Mucosa of rectum (tissue), 2 donors: ENCODE measurements around the gene RALY.

ENCODE experiments used
- H3K27ac ChIP-seq, 2 donors: one replicate each; pipeline ENCODE4 v1.7.0; 2013; ENCODE audit warnings: inconsistent platforms in 2 of 2, low read depth in 2 of 2, low read length in 2 of 2
- H3K27me3 ChIP-seq, 2 donors: one replicate each; pipeline ENCODE4 v1.7.0; 2013; ENCODE audit warnings: low read length in 2 of 2; ENCODE audit not compliant: control insufficient read depth in 2 of 2, insufficient read depth in 2 of 2
- H3K36me3 ChIP-seq, 2 donors: one replicate each; pipeline ENCODE4 v1.7.0; 2013; ENCODE audit warnings: low read length in 2 of 2; ENCODE audit not compliant: control insufficient read depth in 2 of 2, insufficient read depth in 2 of 2
- H3K4me1 ChIP-seq, 2 donors: one replicate each; pipeline ENCODE4 v1.7.0; 2013; ENCODE audit warnings: low read length in 2 of 2, mild to moderate bottlenecking in 1 of 2; ENCODE audit not compliant: control insufficient read depth in 2 of 2, insufficient read depth in 2 of 2
- H3K4me3 ChIP-seq, 2 donors: one replicate each; pipeline ENCODE4 v1.7.0; 2013; ENCODE audit warnings: low read length in 2 of 2
- H3K9ac ChIP-seq, 2 donors: one replicate each; pipeline ENCODE4 v1.7.0; 2013; ENCODE audit warnings: low read length in 2 of 2, low read depth in 1 of 2, mild to moderate bottlenecking in 1 of 2
- H3K9me3 ChIP-seq, 2 donors: one replicate each; pipeline ENCODE4 v1.7.0; 2013; ENCODE audit warnings: low read length in 2 of 2; ENCODE audit not compliant: control insufficient read depth in 2 of 2
- donor health status: healthy.
- donor health status: Normal muscosa, but diverticular disease.

Gene RALY

GRCh38 chr20:34096699-34097444 lies 103.2 kb downstream of the RALY start:
- H3K9ac ChIP-seq: no peak overlapping the region
- no peaks in the 10 kb centered on the region for H3K9me3 ChIP-seq
- H3K4me3 ChIP-seq: no peak overlapping the region
- no peaks in the 10 kb centered on the region for H3K4me1 ChIP-seq
- peaks cover 54 to 77% of the 10 kb centered on the region in 2 donors for H3K36me3 ChIP-seq
- no peaks in the 10 kb centered on the region for H3K27me3 ChIP-seq
- no peak overlapping the region for H3K27ac ChIP-seq

GRCh38 chr20:34098570-34098969 lies 104.9 kb downstream of the RALY start:
- H3K36me3 ChIP-seq: peaks cover 58 to 82% of the 10 kb centered on the region in 2 donors

GRCh38 chr20:34099675-34100074 lies 106.0 kb downstream of the RALY start:
- no peak overlapping the region for H3K4me3 ChIP-seq
- no peaks in the 10 kb centered on the region for H3K4me1 ChIP-seq
- H3K27me3 ChIP-seq: no peaks in the 10 kb centered on the region
- H3K9me3 ChIP-seq: no peaks in the 10 kb centered on the region
- H3K36me3 ChIP-seq: peaks cover 57 to 84% of the 10 kb centered on the region in 2 donors
- H3K9ac ChIP-seq: no peak overlapping the region
- no peak overlapping the region for H3K27ac ChIP-seq

More at GRCh38 chr20:34098570-34098969, 104.9 kb downstream of the RALY start:
- Histone ChIP-seq H3K9ac (no peak overlapping the region), H3K27ac (no peak overlapping the region), H3K27me3 (no peaks in the 10 kb centered on the region), H3K9me3 (no peaks in the 10 kb centered on the region), H3K4me1 (no peaks in the 10 kb centered on the region), H3K4me3 (no peak overlapping the region)

GRCh38 chr20:34100576-34100975 lies 106.9 kb downstream of the RALY start:
- Histone ChIP-seq H3K4me3 (no peak overlapping the region), H3K4me1 (no peaks in the 10 kb centered on the region), H3K9ac (no peak overlapping the region), H3K27ac (no peak overlapping the region), H3K36me3 (peaks cover 58 to 84% of the 10 kb centered on the region in 2 donors), H3K27me3 (no peaks in the 10 kb centered on the region), H3K9me3 (no peaks in the 10 kb centered on the region)

GRCh38 chr20:34102342-34102741 lies 108.6 kb downstream of the RALY start:
- Histone ChIP-seq H3K27ac (no peak overlapping the region), H3K27me3 (no peaks in the 10 kb centered on the region), H3K4me1 (no peaks in the 10 kb centered on the region), H3K9ac (no peak overlapping the region), H3K4me3 (no peak overlapping the region), H3K9me3 (no peaks in the 10 kb centered on the region), H3K36me3 (peaks cover 43 to 69% of the 10 kb centered on the region in 2 donors)

GRCh38 chr20:34104059-34104458 lies 110.3 kb downstream of the RALY start:
- H3K9me3 ChIP-seq: no peaks in the 10 kb centered on the region
- H3K27ac ChIP-seq: no peak overlapping the region
- H3K4me3 ChIP-seq: no peak overlapping the region
- peaks cover 43 to 57% of the 10 kb centered on the region in 2 donors for H3K36me3 ChIP-seq
- no peak overlapping the region for H3K9ac ChIP-seq
- peaks cover 0 to 4% of the 10 kb centered on the region in 2 donors for H3K4me1 ChIP-seq
- no peaks in the 10 kb centered on the region for H3K27me3 ChIP-seq

- H3K4me1 ChIP-seq: peaks cover 10 to 11% of the 10 kb centered on the region in 2 donors
- no peak overlapping the region for H3K4me3 ChIP-seq
- H3K9ac ChIP-seq: no peak overlapping the region
- H3K36me3 ChIP-seq: peaks cover 34 to 47% of the 10 kb centered on the region in 2 donors
- H3K27ac ChIP-seq: no peak overlapping the region
- H3K27me3 ChIP-seq: no peaks in the 10 kb centered on the region
- H3K9me3 ChIP-seq: no peaks in the 10 kb centered on the region
Measured at GRCh38 chr20:34105978-34106675, 112.4 kb downstream of the RALY start.

- peaks cover 10 to 11% of the 10 kb centered on the region in 2 donors for H3K4me1 ChIP-seq
- H3K36me3 ChIP-seq: peaks cover 20 to 25% of the 10 kb centered on the region in 2 donors
Measured at GRCh38 chr20:34108616-34109174, 115.0 kb downstream of the RALY start.

GRCh38 chr20:34109442-34109841 lies 115.7 kb downstream of the RALY start:
- Histone ChIP-seq H3K4me3 (no peak overlapping the region), H3K27me3 (no peaks in the 10 kb centered on the region), H3K27ac (no peak overlapping the region), H3K9me3 (no peaks in the 10 kb centered on the region), H3K36me3 (peaks cover 15 to 17% of the 10 kb centered on the region in 2 donors), H3K4me1 (peaks cover 10 to 11% of the 10 kb centered on the region in 2 donors), H3K9ac (no peak overlapping the region)

More at GRCh38 chr20:34108616-34109174, 115.0 kb downstream of the RALY start:
- Histone ChIP-seq H3K9ac (no peak overlapping the region), H3K9me3 (no peaks in the 10 kb centered on the region), H3K4me3 (no peak overlapping the region), H3K27me3 (no peaks in the 10 kb centered on the region), H3K27ac (no peak overlapping the region)
